NCI-H1092 (cell line): Measurements from ENCODE around the gene NCDN.

ENCODE experiments used
- DNase-seq: peaks from one replicate; lab custom pipeline; 2025; lab: John Stamatoyannopoulos, UW

Gene NCDN

DNA sequence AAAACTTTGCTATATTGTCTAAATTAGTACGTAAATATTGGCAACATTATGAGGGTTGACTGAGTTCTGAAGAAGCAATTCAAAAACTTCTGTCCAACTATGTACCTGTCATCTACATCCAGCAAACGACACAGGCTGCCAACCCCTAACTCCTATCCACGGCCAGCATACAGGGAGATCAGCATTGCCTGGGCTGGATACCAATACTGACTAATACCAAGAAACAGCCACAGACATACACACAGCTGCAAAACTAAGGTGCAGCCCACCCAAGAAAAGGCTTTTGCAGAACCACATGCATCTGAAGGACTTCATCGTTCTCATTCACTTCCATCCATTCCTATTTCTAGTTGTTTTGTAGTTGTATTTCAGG is 2.4 kb upstream of the NCDN start:
- DNase-seq: no peak

DNA sequence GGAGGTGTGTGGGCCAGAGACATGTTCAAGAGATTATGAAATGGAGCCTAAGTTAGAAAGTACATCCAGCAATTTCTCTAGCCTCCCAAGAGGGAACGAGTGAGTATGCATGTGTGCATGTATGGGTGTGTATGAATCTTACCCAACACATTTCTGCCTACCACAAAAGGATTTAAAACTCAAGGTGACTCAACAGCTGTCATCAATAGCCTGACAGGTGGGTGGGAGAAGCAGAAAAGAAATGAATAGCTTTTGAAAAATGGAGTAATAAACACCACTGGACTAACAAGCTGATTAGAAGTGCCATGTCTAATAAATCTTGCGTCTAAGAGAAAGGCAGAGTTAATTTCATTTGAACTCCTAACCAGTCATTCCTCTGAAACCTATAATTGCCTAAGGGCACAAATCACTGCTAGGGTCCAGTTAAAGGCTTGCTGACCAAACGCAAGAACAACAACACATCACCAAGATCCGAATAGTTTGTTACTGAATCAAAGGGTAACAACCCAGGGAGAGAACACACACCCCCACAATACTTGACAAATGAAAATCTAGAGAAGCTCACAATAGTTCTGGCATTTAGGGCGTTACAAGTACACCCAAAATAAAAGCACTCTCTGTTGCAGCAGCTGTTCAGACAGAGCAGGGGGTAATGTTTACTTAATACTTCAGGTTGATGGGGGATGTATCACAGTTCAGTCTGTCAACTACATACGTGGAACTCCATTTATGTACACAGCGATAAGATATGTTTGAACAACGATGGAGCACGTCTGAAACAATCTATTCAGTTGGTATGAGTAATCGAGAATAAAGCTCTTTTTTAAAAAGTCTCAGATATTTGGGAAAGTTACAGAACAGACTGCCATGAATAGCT is 1.8 kb upstream of the NCDN start:
- peak; percentile 75 for DNase-seq

DNA sequence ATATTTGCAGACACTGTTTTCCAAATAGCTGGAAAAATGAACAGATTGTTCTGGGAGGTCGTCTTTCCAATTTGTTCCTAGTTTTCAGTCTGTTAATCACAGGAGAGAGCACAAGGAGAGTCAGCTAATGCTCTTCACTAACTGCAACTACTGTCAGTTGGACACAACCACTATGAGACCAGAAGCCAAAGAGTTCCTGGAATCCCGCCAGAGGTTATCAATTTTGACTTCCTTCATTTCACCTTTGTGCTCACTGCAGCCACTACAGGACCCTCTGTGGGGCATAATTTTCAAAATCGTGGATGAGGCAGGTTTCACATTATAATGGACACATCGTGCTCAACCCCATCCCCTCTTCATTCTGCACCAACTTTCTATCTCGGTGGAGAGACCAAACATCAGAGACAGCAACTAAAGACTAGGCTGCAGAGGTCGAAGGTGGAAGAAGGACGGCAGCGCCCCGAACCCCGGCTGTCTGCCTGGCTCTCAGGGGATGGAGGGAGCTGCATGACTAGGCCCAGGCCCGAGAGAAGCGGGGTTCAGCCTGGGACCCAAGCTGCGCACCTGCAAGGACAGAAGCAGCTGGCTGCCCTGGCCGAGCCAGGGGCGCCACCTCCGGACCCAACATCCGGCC is 998 bp upstream of the NCDN start:
- peak; percentile 29 for DNase-seq

DNA sequence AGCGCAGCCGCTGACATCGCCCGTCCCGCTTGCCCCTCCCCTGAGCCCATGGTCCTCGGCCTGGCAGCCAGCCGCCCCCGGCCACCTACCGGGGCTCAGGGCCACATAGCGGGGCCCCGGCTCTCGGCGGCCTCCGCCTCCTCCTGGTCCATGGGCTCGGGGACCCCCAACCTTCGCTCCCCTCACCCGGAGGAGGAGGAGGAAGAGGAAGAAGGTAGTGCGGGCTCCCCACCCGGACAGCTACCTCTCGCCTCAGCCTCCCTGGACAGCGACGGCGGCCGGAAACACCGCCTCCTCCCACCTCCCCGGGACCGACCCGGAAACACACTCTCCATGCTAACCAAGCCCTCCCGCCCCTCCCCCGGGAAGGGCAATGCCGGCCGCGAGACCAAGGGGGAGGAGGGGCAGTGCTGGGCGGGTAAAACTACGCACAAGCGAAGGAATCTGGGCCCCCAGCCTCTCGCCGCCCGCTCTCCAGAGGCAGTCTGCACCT is 435 bp upstream of the NCDN start, which contains the start of gene KIAA0319L:
Gene KIAA0319L (minus strand): TSS at position 286 of the 493 bp plus-strand sequence. CDS start 2,912 bp downstream, outside the sequence.
- DNase-seq: peak; percentile 84

DNA sequence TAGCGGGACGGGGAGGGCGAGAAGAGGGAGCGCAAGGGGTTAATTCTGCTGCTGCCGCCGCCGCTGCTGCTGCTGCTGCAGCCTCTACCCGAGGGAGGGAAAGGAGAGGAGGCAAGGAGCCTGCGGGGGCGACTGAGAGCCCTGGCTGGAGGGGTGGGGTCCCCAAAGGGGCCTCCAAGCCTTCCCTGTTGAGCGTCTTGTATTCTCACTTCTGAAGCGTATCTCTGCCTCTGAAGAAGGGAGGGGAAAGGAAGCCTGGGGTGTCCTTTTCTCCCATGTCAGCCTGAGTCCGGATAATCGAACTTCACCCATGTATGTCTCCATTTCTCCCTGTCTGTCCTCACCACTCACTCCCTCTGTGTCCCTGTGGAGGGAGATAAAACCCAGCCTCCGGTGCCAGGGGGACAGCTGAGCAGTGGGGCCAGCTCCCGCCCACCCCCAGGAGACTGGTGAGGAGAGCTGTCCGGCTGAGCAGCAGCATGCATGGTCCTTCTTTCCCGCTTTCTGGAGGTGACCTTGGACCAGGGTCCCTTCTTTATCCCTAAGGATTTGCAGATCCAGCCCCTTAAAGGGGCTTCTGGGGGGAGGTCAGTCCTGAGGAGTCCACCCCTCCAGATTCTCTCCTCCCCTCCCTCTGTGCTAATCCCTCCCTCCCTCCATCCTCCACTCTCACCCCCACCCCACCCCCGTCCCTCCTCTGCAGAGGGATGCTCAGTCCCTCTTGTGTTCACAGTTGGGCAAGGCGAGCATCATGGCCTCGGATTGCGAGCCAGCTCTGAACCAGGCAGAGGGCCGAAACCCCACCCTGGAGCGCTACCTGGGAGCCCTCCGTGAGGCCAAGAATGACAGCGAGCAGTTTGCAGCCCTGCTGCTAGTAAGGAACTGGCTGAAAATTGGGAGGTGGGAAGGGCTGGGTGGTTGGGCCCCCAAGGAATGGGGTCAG is 1.0 kb downstream of the NCDN start:
- no peak for DNase-seq

DNA sequence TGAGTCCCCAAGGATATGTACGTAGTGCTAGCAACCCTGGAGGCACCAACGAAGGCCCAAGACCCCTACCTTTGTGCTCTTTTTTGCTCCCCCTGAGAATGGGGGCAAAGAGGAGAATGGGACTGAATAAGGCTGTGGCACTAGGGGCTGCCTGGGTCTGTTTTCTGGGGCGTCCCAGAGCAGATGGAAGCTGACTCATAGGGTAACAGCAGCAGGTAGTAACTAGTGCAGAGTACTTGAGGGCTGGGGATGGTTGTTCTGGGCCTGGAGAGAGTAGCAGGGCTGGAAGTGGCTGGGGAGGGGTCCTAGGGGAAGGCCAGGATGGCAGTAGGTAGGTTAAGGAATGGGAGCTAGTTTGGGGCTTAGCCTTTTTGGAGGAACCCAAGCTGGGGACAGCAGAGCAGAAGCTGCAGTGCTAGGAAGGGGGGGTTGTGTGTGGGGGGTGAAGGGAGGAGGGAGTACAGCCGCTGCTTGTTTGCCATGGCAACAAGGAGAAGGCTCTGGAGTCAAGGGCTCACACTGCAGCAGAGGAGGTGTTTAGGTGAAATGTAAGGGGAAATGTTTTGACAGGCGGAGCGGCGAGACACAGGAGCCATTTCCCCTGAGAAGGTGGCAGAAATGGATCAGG is 1.8 kb downstream of the NCDN start:
- no peak for DNase-seq

DNA sequence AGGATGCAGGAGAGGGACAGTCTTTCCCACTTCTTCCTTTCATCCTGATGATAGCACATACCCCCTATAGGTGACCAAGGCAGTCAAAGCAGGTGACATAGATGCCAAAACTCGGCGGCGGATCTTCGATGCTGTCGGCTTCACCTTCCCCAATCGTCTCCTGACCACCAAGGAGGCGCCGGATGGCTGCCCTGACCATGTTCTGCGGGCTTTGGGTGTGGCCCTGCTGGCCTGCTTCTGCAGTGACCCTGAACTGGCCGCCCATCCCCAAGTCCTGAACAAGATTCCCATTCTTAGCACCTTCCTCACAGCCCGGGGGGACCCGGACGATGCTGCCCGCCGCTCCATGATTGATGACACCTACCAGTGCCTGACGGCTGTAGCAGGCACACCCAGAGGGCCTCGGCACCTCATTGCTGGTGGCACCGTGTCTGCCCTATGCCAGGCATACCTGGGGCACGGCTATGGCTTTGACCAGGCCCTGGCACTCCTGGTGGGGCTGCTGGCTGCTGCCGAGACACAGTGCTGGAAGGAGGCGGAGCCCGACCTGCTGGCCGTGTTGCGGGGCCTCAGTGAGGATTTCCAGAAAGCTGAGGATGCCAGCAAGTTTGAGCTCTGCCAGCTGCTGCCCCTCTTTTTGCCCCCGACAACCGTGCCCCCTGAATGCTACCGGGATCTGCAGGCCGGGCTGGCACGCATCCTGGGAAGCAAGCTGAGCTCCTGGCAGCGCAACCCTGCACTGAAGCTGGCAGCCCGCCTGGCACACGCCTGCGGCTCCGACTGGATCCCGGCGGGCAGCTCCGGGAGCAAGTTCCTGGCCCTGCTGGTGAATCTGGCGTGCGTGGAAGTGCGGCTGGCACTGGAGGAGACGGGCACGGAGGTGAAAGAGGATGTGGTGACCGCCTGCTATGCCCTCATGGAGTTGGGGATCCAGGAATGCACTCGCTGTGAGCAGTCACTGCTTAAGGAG is 2.9 kb downstream of the NCDN start:
- DNase-seq: no peak

DNA sequence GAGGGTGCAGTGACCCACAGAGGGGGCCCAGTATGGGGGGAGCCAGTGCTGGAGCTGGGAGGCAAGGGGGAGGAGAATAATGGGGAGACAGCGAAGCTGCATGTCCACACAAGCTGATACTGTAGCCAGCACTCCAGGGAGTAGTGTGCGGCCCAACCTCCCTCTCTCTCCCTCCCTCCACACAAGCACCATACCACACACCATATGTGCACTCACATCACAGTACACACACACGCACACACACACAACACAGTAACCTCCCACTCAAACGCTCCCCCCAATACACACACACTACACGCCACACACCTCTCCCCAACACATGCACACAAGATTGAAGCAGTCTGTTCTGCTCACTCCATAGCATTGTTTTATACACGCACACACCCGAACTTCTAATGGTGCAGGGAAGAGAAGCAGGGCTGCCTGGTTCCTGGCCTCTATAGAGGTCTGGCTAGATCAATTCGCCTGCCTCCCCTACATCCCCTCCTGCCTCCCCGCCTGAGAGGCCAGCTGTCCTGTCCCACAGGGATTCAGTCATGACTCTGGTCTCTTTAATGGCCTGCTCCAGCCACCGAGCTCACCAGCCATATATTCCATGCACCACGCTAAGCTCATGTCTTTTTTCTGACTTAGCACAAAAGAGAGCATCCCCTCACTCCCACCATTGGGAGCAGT is 3.8 kb downstream of the NCDN start:
- no peak for DNase-seq

DNA sequence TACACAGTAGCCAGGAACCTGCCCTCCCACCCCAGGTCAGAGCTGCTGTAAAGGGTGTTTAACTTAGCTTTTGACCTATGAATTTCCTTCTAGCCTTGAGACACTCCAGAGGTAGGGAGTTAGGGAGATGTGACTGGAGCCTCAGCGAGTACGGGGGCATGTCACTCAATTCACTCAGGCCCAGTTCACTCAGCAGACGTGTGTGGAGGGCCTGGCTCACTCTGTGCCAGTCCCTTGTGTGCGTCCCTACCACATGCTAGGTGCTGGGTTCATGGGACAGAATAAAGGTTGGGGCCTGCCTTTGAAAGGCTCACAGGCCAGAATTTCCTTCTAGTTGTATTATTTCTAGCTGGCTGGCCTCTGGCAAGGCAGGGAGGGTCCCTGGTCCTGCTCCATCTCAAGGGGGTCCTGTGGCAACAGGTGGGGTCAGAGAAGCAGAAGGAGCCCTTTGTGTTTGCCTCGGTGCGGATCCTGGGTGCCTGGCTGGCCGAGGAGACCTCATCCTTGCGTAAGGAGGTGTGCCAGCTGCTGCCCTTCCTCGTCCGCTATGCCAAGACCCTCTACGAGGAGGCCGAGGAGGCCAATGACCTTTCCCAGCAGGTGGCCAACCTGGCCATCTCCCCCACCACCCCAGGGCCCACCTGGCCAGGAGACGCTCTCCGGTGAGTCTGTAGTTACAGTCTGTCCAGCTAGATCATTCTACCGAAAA is 4.5 kb downstream of the NCDN start:
- no peak for DNase-seq

DNA sequence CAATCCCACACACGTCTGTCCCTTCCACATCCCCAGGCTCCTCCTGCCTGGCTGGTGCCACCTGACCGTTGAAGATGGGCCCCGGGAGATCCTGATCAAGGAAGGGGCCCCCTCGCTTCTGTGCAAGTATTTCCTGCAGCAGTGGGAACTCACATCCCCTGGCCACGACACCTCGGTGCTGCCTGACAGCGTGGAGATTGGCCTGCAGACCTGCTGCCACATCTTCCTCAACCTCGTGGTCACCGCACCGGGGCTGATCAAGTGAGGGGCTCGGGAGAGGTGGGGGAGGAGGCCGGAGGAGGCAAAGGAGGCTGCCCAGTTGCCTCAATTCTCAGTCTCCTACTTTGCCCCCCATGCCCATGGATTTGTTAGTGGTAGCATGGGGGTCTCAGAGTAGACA is 5.6 kb downstream of the NCDN start:
- no peak for DNase-seq

DNA sequence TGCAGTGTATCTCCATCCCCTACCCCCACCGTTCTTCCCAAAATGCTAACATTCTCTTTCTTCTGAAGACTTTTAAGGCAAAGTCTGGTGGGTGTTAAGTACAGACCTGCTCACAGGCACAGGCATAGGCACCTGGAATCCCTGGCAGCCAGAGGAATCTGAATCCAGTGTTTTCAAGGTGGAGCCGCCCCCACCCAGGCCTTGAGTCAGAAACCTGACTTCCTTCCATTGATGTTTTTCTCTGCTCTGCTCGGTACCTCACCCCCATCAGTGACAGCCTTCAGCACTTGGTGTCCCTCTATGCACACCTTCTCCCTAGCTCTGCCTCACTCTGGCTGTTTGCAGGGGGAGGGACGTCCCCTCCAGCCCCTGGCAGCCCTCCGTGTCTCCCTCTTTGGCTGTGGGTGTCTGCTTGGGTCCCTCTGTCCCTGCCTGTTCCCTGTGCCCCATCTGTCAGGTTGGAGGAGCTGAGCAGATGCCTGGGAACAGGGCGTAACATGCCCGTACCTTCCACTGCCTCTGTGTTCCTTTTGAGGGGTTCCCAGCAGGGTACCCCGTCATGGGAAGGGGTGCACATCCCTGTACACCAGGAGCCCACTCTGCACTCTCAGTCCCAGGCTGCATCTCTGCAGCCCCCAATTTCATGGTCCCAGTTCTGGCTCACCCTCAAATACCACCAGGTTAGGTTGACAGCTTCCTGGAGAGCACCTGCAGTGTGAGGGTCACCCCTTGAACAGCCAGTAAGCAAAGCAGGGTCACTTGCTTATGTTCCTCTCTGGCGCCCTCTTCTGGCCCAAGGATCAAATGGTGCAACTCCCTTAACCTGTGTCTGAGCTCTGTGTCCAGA is 6.7 kb downstream of the NCDN start:
- DNase-seq: peak; percentile 68

DNA sequence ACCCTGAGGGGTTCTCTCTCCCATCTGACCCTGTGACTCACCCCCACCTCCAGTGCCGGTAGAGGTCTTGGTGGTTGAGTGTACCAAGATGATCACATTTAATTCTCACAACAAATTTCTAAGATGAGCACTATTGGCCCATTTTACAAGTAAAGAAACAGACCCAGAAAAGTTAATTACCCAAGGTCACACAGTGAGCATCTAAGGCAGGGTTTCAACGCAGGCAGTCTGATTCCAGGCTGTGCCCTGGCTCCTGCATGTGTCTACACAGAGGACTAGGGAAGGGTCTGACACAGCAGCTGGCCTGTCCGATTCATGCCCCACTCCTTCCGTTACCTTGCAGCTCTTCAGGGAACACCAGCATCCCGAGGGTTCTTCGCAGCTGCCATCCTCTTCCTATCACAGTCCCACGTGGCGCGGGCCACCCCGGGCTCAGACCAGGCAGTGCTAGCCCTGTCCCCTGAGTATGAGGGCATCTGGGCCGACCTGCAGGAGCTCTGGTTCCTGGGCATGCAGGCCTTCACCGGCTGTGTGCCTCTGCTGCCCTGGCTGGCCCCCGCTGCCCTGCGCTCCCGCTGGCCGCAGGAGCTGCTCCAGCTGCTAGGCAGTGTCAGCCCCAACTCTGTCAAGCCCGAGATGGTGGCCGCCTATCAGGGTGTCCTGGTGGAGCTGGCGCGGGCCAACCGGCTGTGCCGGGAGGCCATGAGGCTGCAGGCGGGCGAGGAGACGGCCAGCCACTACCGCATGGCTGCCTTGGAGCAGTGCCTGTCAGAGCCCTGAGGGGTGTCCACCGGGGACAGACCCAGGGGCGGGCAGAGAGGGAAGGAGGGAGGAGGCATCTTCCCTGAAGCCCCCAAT is 7.5 kb downstream of the NCDN start:
- DNase-seq: no peak

DNA sequence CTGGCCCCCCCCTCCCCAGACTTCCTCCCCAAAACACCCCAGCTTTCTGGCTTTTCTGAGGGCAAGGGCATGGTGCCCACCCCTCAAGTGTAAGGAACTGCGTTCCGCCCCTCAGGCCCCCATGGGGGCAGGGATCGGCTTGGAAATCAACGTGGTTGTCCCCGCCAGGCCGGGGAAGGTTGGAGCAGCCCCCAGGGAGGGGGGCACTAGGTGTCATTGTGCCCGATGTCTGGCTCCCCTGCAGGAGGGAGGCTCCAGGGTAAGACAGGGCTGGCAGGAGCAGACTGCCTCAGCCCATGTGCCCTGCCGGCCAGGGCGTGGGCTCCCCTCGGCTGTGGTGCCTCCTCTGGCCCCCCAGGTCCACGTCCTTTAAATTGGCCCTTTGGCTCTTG is 8.1 kb downstream of the NCDN start:
- DNase-seq: no peak

DNA sequence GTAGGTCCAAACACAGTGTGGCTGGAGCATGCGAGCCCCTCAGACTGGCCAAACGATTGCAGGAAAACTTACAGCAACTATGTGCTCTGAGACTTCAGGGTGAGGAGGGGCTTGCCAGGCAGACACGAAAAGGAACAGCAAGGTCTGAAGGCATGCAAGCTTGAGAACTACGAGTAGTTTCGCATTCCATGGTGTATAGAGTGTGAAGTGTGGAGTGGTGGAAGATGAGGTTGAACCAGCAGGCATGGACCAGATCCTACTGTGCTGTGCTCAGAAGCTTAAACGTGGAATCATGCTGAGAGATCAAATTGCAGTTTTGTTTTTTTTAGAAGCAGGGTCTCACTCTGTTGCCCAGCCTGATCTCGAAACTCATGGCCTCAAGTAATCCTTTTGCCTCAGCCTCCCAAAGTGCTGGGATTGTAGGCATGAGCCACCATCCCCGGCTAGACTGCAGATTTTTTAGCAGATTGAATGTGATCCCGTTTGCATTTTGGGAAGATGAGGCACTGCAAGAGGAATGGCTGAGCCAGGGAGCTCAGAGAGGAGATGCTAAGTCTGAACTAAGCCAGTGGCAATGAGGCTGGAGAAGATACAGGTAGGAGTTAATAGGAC is 10.5 kb downstream of the NCDN start:
- no peak for DNase-seq

DNA sequence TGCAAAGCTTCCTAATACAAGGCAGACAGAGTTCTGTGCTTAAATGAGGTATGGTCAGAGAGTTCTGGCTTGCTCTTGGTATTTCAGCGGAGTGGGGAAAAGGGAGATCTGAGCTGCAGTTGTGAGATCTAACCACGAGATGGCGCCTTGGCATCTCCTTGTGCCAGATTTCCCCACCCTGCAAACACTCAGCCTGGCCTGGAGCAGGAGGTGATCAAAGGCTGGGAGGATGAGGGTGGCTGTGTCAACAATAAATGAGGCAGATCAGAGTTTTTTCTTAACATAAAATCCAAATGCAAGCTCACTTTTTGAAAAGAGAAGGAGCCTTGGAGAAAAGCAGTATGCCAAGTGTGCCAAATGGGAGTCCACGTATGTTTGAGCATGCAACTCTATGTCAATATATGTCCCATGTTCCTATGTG is 11.4 kb downstream of the NCDN start:
- peak; percentile 66 for DNase-seq

DNA sequence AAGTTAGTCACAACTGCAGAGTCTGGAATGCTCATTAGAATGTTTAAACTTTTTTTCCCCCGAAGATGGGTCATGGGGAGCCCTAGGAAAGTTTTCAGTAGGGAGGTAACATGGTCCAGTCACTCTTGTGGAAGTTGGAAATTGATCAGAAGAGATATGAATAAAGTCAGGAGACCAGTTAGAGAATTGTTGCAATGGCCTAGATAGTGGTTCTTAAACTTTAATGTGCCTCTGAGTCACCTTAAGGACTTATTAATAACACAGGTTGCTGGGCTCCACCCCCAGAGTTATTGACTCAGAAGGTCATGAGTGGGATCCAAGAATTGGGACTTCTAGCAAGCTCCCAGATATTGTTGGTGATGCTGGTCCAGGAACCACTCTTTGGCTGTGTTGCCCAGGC is 12.3 kb downstream of the NCDN start:
- no peak for DNase-seq

DNA sequence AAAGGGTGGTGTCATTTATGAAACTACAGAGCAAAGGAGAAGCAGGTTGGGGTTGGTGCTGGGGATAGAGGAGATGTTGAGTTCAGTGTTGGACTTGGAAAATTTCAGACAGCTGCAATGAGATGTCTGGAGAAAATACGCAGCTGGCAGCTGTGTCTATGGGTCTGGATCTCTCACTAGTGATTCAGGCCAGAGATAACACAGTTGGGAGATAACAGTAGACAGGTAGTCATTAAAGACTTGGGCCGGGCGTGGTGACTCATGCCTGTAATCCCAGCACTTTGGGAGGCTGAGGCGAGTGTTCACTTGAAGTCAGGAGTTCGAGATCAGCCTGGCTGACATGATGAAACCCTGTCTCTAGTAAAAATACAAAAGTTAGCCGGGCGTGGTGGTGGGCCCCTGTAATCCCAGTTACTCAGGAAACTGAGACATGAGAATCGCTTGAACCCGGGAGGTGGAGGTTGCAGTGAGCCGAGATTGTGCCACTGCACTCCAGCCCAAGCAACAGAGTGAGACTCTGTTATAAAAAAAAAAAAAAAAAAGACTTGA is 13.1 kb downstream of the NCDN start:
- no peak for DNase-seq
